Measurements from ENCODE around the gene GTPBP4. TPM values are rescaled to one million over a fixed set of nuclear protein-coding genes. Genes with fewer than 3 reads are reported as not detected.
"Not testable (repeated sequence)": the region's sequence is repeated elsewhere in the genome, so short reads cannot be mapped to it uniquely, and the experiment has no call there.

GTPBP4 gene
- total RNA-seq, 2 donors from 2014 or later = 96.5 to 123 TPM

GRCh38 chr10:1002425-1003006, 14.3 kb downstream of the GTPBP4 start:
- DNase-seq (ENCODE audit: low spot score in 2 of 2) (no peak), ATAC-seq (no peak)
- peaks cover 48 to 61% of the 10 kb centered on the region in 2 donors for H3K36me3 Mint-ChIP-seq
- no peaks in the 10 kb centered on the region for H3K9me3 Mint-ChIP-seq
- H3K27ac Mint-ChIP-seq = peak overlapping the region in 1 of 2 donors; percentile 44

- H3K36me3 Mint-ChIP-seq = peaks cover 43 to 61% of the 10 kb centered on the region in 2 donors
- no peaks in the 10 kb centered on the region for H3K9me3 Mint-ChIP-seq
- no peak for DNase-seq (ENCODE audit: low spot score in 2 of 2)
- H3K27ac Mint-ChIP-seq = peak overlapping the region in 1 of 2 donors; percentile 69
- peak in 1 of 2 donors; percentile 23 for ATAC-seq
Observed at GRCh38 chr10:1003884-1004670, 15.8 kb downstream of the GTPBP4 start.

GRCh38 chr10:1006573-1006972, 18.3 kb downstream of the GTPBP4 start:
- DNase-seq (ENCODE audit: low spot score in 2 of 2) = no peak
- no peak for ATAC-seq
- Mint-ChIP-seq H3K27ac (peak overlapping the region in 1 of 2 donors; percentile 48), H3K9me3 (no peaks in the 10 kb centered on the region), H3K36me3 (peaks cover 36 to 69% of the 10 kb centered on the region in 2 donors)

GRCh38 chr10:1007583-1007982, 19.3 kb downstream of the GTPBP4 start:
- peaks cover 36 to 72% of the 10 kb centered on the region in 2 donors for H3K36me3 Mint-ChIP-seq
- no peaks in the 10 kb centered on the region for H3K9me3 Mint-ChIP-seq
- DNase-seq (ENCODE audit: low spot score in 2 of 2) (no peak), ATAC-seq (no peak)
- peak overlapping the region in 1 of 2 donors; percentile 77 for H3K27ac Mint-ChIP-seq

- H3K27ac Mint-ChIP-seq = peak overlapping the region; percentile 51 to 97
- ATAC-seq (no peak), DNase-seq (ENCODE audit: low spot score in 2 of 2) (no peak)
- H3K36me3 Mint-ChIP-seq = peaks cover 21 to 72% of the 10 kb centered on the region in 2 donors
- no peaks in the 10 kb centered on the region for H3K9me3 Mint-ChIP-seq
Observed at GRCh38 chr10:1009071-1009494, 20.8 kb downstream of the GTPBP4 start.

GRCh38 chr10:1009947-1010346, 21.7 kb downstream of the GTPBP4 start:
- peak in 1 of 2 donors; percentile 90 for ATAC-seq
- H3K27ac Mint-ChIP-seq = peak overlapping the region in 1 of 2 donors; percentile 98
- peaks cover 21 to 79% of the 10 kb centered on the region in 2 donors for H3K36me3 Mint-ChIP-seq

GRCh38 chr10:1010703-1011102, 22.5 kb downstream of the GTPBP4 start:
- peak overlapping the region in 1 of 2 donors; percentile 98 for H3K27ac Mint-ChIP-seq

More at GRCh38 chr10:1009947-1010346, 21.7 kb downstream of the GTPBP4 start:
- DNase-seq (ENCODE audit: low spot score in 2 of 2); H3K9me3 Mint-ChIP-seq: not testable (repeated sequence)

GRCh38 chr10:1011696-1012095, 23.5 kb downstream of the GTPBP4 start:
- no peaks in the 10 kb centered on the region for H3K9me3 Mint-ChIP-seq
- DNase-seq (ENCODE audit: low spot score in 2 of 2) = no peak
- no peak for ATAC-seq
- H3K36me3 Mint-ChIP-seq = peaks cover 22 to 70% of the 10 kb centered on the region in 2 donors
- peak overlapping the region in 1 of 2 donors; percentile 94 for H3K27ac Mint-ChIP-seq

More at GRCh38 chr10:1010703-1011102, 22.5 kb downstream of the GTPBP4 start:
- Mint-ChIP-seq H3K9me3 (no peaks in the 10 kb centered on the region), H3K36me3 (peaks cover 21 to 75% of the 10 kb centered on the region in 2 donors)
- no peak for DNase-seq (ENCODE audit: low spot score in 2 of 2)
- no peak for ATAC-seq

GRCh38 chr10:1015688-1016087, 27.5 kb downstream of the GTPBP4 start:
- no peak for DNase-seq (ENCODE audit: low spot score in 2 of 2)
- H3K9me3 Mint-ChIP-seq = no peaks in the 10 kb centered on the region
- ATAC-seq = no peak
- peaks cover 24 to 58% of the 10 kb centered on the region in 2 donors for H3K36me3 Mint-ChIP-seq
- H3K27ac Mint-ChIP-seq = peak overlapping the region in 1 of 2 donors; percentile 90

GRCh38 chr10:1019362-1019761, 31.1 kb downstream of the GTPBP4 start:
- Mint-ChIP-seq H3K36me3 (peaks cover 16 to 28% of the 10 kb centered on the region in 2 donors), H3K27ac (peak overlapping the region in 1 of 2 donors; percentile 73), H3K9me3 (no peaks in the 10 kb centered on the region)
- DNase-seq (ENCODE audit: low spot score in 2 of 2) = no peak
- no peak for ATAC-seq

GRCh38 chr10:1020460-1020859, 32.2 kb downstream of the GTPBP4 start:
- Mint-ChIP-seq H3K27ac (peak overlapping the region in 1 of 2 donors; percentile 62), H3K9me3 (no peaks in the 10 kb centered on the region), H3K36me3 (peaks cover 16 to 23% of the 10 kb centered on the region in 2 donors)
- DNase-seq (ENCODE audit: low spot score in 2 of 2) (no peak), ATAC-seq (no peak)

- no peak for ATAC-seq
- no peak overlapping the region for H3K27ac Mint-ChIP-seq
- no peaks in the 10 kb centered on the region for H3K9me3 Mint-ChIP-seq
- peaks cover 16 to 23% of the 10 kb centered on the region in 2 donors for H3K36me3 Mint-ChIP-seq
- no peak for DNase-seq (ENCODE audit: low spot score in 2 of 2)
Observed at GRCh38 chr10:1020958-1021357, 32.7 kb downstream of the GTPBP4 start.

- Mint-ChIP-seq H3K27ac (no peak overlapping the region), H3K36me3 (peaks cover 9 to 15% of the 10 kb centered on the region in 2 donors), H3K9me3 (no peaks in the 10 kb centered on the region)
- ATAC-seq (no peak), DNase-seq (ENCODE audit: low spot score in 2 of 2) (no peak)
Observed at GRCh38 chr10:1022413-1022812, 34.2 kb downstream of the GTPBP4 start.

GRCh38 chr10:1024103-1024502, 35.9 kb downstream of the GTPBP4 start:
- Mint-ChIP-seq H3K36me3 (peaks cover 5 to 7% of the 10 kb centered on the region in 2 donors), H3K9me3 (no peaks in the 10 kb centered on the region), H3K27ac (no peak overlapping the region)
- ATAC-seq (no peak), DNase-seq (ENCODE audit: low spot score in 2 of 2) (no peak)

- peaks cover 4 to 5% of the 10 kb centered on the region in 2 donors for H3K36me3 Mint-ChIP-seq
- DNase-seq (ENCODE audit: low spot score in 2 of 2) (no peak), ATAC-seq (no peak)
- no peak within 1 kb of the TSS for H3K27ac Mint-ChIP-seq
- H3K9me3 Mint-ChIP-seq = no peaks in the 10 kb centered on the region
Observed at GRCh38 chr10:1025683-1026082, 37.4 kb downstream of the GTPBP4 start, which contains the start of gene IDI2. Gene IDI2, minus strand, starts transcription at chr10:1025859. Its CDS starts 1,136 bp downstream, at chr10:1024723.

- Mint-ChIP-seq H3K36me3 (peaks cover under 1 to 5% of the 10 kb centered on the region in 2 donors), H3K9me3 (no peaks in the 10 kb centered on the region), H3K27ac (no peak overlapping the region)
- DNase-seq (ENCODE audit: low spot score in 2 of 2) = no peak
- no peak for ATAC-seq
Observed at GRCh38 chr10:1026578-1026977, 38.3 kb downstream of the GTPBP4 start.

- ATAC-seq (no peak), DNase-seq (ENCODE audit: low spot score in 2 of 2) (no peak)
- Mint-ChIP-seq H3K9me3 (no peaks in the 10 kb centered on the region), H3K27ac (no peak overlapping the region), H3K36me3 (no peaks in the 10 kb centered on the region)
Observed at GRCh38 chr10:1029838-1030237, 41.6 kb downstream of the GTPBP4 start.
